ENCODE results near the gene PDGFC.

GRCh38 chr4:156870861-156871260 is 100.7 kb downstream of the PDGFC start:
- TF ChIP-seq HDGF (IDR thresholded peaks at IDR 0.05; ENCODE audit: borderline replicate concordance) (no peak), SUZ12 (IDR thresholded peaks at IDR 0.05) (no peak), TARDBP (IDR thresholded peaks at IDR 0.05) (no peak), SP1 (IDR thresholded peaks at IDR 0.05) (no peak), ELF4 (IDR thresholded peaks at IDR 0.05) (no peak), PKNOX1 (IDR thresholded peaks at IDR 0.05) (no peak), L3MBTL2 (conservative IDR thresholded peaks at IDR 0.05) (no peak), BHLHE40 (IDR thresholded peaks at IDR 0.05; ENCODE audit: borderline replicate concordance) (no peak), ZNF384 (IDR thresholded peaks at IDR 0.05) (no peak), NFRKB (IDR thresholded peaks at IDR 0.05) (no peak), FOXK2 (IDR thresholded peaks at IDR 0.05) (no peak), FOXA1 (IDR thresholded peaks at IDR 0.05) (no peak), FOXM1 (IDR thresholded peaks at IDR 0.05; ENCODE audit: borderline replicate concordance) (no peak), CTBP1 (IDR thresholded peaks at IDR 0.05; ENCODE audit: borderline replicate concordance) (no peak)

All from HEK293T (cell line).